ENCODE data around the gene LNP1. TPM values are rescaled to one million over a fixed set of nuclear protein-coding genes. Genes with fewer than 3 reads are reported as not detected.

The LNP1 gene
- total RNA-seq, 3 donors from 2014 or later = 1.2 to 1.7 (median 1.3) TPM

DNA sequence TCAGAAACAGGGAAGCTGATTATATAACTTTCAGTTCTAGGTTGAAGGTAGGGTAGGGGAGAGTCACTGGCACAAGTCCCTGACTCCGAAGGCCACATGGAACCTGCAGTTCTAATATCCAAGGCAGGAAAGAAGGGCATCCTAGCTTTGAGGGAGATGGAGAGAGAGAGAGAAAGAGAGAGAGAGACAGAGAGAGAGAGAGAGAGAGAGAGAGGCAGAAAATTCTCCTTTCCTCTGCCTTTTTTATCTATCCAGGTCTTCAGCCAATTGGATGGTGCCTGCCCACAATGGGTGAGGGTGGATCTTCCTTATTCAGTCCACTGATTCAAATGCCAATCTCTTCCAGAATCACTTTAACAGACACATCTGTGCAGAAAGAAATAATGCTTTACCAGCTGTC is 55.4 kb downstream of the LNP1 start:
- Histone ChIP-seq H3K4me1 (ENCODE audit: low read depth) (no peaks in the 10 kb centered on the region), H3K36me3 (ENCODE audit: low read depth) (no peaks in the 10 kb centered on the region), H3K4me3 (no peak overlapping the region), H3K9me3 (no peaks in the 10 kb centered on the region)
- TF ChIP-seq, protein P1, sequence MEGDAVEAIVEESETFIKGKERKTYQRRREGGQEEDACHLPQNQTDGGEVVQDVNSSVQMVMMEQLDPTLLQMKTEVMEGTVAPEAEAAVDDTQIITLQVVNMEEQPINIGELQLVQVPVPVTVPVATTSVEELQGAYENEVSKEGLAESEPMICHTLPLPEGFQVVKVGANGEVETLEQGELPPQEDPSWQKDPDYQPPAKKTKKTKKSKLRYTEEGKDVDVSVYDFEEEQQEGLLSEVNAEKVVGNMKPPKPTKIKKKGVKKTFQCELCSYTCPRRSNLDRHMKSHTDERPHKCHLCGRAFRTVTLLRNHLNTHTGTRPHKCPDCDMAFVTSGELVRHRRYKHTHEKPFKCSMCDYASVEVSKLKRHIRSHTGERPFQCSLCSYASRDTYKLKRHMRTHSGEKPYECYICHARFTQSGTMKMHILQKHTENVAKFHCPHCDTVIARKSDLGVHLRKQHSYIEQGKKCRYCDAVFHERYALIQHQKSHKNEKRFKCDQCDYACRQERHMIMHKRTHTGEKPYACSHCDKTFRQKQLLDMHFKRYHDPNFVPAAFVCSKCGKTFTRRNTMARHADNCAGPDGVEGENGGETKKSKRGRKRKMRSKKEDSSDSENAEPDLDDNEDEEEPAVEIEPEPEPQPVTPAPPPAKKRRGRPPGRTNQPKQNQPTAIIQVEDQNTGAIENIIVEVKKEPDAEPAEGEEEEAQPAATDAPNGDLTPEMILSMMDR (IDR thresholded peaks at IDR 0.05) = no peak
- ATAC-seq (no peak), DNase-seq (no peak)
- intact Hi-C loops (cut with DNase I, micrococcal nuclease) = no loop called here

DNA sequence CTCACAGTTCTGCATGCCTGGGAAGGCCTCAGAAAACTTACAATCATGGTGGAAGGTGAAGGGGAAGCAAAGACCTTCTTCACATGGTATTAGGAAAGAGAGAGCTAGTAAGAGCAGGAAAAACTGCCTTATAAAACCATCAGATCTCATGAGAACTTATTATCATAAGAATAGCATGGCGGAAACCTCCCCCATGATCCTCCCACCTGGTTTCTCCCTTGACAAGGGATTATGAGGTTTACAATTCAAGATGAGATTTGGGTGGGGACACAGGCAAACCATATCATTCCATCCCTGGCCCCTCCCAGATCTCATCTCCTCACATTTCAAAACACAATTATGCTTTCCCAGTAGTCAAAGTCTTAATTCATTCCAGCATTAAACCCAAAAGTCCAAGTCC is 56.5 kb downstream of the LNP1 start:
- Histone ChIP-seq H3K4me3 (no peak overlapping the region), H3K4me1 (ENCODE audit: low read depth) (no peaks in the 10 kb centered on the region), H3K9me3 (no peaks in the 10 kb centered on the region), H3K36me3 (ENCODE audit: low read depth) (no peaks in the 10 kb centered on the region)
- no peak for DNase-seq
- intact Hi-C loops (cut with DNase I, micrococcal nuclease) = no loop called here
- TF ChIP-seq, protein P1 (IDR thresholded peaks at IDR 0.05) = no peak
- no peak for ATAC-seq

DNA sequence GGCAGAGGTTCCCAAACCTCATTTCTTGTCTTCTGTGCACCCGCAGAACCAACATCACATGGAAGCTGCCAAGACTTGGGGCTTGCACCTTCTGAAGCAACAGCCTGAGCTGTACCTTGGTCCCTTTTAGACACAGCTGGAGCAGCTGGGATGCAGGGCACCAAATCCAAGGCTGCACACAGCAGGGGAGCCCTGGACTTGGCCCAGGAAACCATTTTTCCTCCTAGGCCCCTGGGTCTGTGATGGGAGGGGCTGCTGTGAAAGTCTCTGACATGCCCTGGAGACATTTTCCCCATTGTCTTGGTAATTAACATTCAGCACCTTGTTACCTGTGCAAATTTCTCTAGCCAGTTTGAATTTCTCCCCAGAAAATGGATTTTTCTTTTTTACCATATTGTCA is 57.5 kb downstream of the LNP1 start:
- DNase-seq (no peak), ATAC-seq (no peak)
- Histone ChIP-seq H3K36me3 (ENCODE audit: low read depth) (no peaks in the 10 kb centered on the region), H3K4me3 (no peak overlapping the region), H3K4me1 (ENCODE audit: low read depth) (no peaks in the 10 kb centered on the region), H3K9me3 (no peaks in the 10 kb centered on the region)
- intact Hi-C loops (cut with DNase I, micrococcal nuclease) = no loop called here
- TF ChIP-seq, protein P1 (IDR thresholded peaks at IDR 0.05) = no peak

DNA sequence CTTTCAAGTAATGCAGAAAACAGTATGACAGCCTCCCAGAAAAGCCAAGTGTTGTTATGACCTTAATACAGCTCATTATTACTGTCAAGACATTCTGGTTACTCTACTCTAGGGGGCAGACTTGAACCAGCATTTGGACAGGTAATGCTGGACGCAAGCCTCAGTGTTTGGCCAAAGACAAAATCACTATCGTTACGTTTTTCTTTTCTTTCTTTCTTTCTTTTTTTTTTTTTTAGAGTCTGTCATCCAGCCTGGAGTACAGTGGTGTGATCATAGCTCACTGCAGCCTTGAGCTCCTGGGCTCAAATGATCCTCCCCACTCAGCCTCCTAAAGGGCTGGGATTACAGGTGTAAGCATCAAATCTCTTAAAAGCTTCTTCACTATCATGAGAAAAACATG is 61.7 kb downstream of the LNP1 start:
- H3K4me3 ChIP-seq = no peak overlapping the region
- peak in 1 of 3 donors; percentile 49 for DNase-seq
- TF ChIP-seq, protein P1 (IDR thresholded peaks at IDR 0.05) = peak; percentile 23
- intact Hi-C loops (cut with DNase I, micrococcal nuclease) = loop anchor here (5.0 kb wide), 2 partner anchors 124 to 129 kb away; no protein-coding TSS in a partner anchor
- H3K4me1 ChIP-seq (ENCODE audit: low read depth) = no peaks in the 10 kb centered on the region
- peak; percentile 84 for ATAC-seq
- H3K9me3 ChIP-seq = no peaks in the 10 kb centered on the region
- H3K36me3 ChIP-seq (ENCODE audit: low read depth) = no peaks in the 10 kb centered on the region

DNA sequence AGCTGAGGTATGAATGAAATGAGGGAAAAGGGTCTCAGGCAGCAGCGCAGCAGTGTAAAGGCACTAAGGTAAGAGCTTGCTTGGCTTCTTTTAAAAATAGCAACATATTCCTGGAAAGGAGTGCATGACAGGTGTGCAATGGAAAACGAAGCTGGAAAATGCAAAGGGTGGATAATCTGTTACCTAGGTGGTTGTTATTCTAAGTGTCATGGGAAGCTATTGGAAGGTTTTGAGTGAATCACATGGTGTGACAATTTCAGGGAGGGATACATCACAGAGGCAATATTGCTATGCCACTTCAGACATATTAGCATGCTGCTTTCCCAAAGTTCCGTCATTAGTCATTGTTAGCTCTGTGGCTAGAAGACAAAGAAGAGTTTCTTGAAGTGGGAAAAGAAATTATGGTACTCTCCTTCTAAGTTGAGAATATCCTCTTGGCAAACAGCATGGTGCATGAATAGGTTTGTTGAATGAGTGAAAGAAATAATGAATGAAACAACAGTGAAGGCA is 62.4 kb downstream of the LNP1 start:
- ATAC-seq (no peak), DNase-seq (no peak)
- no peaks in the 10 kb centered on the region for H3K36me3 ChIP-seq (ENCODE audit: low read depth)
- TF ChIP-seq, protein P1 (IDR thresholded peaks at IDR 0.05) = no peak
- intact Hi-C loops (cut with DNase I, micrococcal nuclease) = loop anchor here (5.0 kb wide), 2 partner anchors 124 to 129 kb away; no protein-coding TSS in a partner anchor
- H3K4me3 ChIP-seq = no peak overlapping the region
- H3K9me3 ChIP-seq = peaks cover 1% of the 10 kb centered on the region
- no peaks in the 10 kb centered on the region for H3K4me1 ChIP-seq (ENCODE audit: low read depth)

Measured in mucosa of descending colon (tissue), 3 donors.